G401 (cell line): ENCODE data around the gene SH3D19. TPM values are rescaled to one million over a fixed set of nuclear protein-coding genes. Genes with fewer than 3 reads are reported as not detected.
A peak's percentile ranks its signal among the peaks of the same experiment; 100 is the strongest.
"Not testable (repeated sequence)": the region's sequence is repeated elsewhere in the genome, so short reads cannot be mapped to it uniquely, and the experiment has no call there.

Experiments used
- DNase-seq: peaks from one replicate; pipeline ENCODE4 v3.0.0-alpha.2; 2015; ENCODE audit warnings: low spot score
- in situ Hi-C: cut with HindIII; loops from 2 replicates; pipeline ENCODE4 v1.10.0; 2016; ENCODE audit warnings: low sequenced_read_pairs, mixed read lengths
- total RNA-seq: library from RNA; depleted of rRNA; stranded (reverse); fragments of >200 nt; shearing (Covaris generic); gene quantifications from 2 replicates; pipeline ENCODE4 v1.2.3, GENCODE V29; 2014

SH3D19 gene
- total RNA-seq, 1 experiment from 2014 or later = 23.3 TPM

DNA sequence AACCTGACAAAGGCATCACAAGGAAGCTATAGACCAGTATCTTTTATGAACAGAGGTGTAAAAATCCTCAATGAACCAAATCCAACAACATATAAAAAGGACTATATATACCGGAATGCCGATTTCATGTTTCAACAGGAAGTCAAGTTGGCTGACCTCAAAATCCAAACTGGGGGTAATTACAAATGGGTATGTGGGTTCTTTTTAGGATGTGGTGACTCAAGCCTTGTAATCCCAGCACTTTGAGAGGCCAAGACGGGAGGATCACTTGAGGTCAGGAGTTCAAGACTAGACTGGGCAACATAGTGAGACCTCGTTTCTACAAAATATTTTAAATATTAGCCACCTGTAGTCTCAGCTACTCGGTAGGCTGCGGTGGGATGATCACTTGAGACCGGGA, 38.0 kb downstream of the SH3D19 start:
- DNase-seq = no peak
- in situ Hi-C loops = no loop called here

DNA sequence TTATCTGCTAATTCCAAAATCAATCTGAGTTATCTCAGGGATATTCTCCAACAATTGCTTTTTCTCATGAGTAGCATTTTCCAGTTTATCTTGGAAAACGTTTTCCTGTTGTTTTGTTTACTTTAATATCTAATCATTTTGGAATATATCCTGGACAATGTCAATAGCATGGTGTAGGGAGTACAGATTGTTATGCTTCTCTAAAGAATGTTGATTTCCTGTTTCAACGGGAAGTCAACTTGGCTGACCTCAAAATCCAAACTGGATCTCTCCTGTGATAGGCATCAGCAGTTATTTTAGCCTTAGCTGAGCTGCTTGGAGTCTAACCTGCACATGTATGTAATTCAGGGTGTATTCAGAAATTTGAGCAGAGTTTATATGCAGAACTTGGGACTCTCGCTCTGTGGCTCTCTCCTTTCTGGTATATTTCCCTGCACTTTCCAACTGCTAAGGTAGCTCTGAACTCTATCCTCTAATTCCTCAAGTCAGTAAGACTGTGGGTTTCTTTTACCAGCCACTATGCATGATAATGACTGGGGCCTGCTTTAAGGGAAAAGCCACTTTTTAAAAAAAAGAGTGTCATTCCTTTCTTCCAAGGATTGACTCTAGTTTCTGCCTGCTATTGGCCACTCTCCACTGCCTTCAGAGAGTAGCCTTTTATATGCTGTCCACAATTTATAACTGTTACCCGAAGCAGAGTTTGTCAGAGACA, 40.7 kb downstream of the SH3D19 start:
- in situ Hi-C loops = no loop called here
- DNase-seq = no peak

- in situ Hi-C loops = no loop called here
Observed at GRCh38 chr4:151276787-151277562, 48.4 kb downstream of the SH3D19 start, which contains the start of gene PRSS48. Gene PRSS48 (plus strand): TSS chr4:151277161. CDS start chr4:151277173, 12 bp downstream.

DNA sequence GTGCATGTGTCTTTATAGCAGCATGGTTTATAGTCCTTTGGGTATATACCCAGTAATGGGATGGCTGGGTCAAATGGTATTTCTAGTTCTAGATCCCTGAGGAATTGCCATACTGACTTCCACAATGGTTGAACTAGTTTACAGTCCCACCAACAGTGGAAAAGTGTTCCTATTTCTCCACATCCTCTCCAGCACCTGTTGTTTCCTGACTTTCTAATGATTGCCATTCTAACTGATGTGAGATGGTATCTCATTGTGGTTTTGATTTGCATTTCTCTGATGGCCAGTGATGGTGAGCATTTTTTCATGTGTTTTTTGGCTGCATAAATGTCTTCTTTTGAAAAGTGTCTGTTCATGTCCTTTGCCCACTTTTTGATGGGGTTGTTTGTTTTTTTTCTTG, 56.5 kb downstream of the SH3D19 start:
- DNase-seq = not testable (repeated sequence)

More at GRCh38 chr4:151276787-151277562, 48.4 kb downstream of the SH3D19 start, which contains the start of gene PRSS48:
- DNase-seq = peak; percentile 45

DNA sequence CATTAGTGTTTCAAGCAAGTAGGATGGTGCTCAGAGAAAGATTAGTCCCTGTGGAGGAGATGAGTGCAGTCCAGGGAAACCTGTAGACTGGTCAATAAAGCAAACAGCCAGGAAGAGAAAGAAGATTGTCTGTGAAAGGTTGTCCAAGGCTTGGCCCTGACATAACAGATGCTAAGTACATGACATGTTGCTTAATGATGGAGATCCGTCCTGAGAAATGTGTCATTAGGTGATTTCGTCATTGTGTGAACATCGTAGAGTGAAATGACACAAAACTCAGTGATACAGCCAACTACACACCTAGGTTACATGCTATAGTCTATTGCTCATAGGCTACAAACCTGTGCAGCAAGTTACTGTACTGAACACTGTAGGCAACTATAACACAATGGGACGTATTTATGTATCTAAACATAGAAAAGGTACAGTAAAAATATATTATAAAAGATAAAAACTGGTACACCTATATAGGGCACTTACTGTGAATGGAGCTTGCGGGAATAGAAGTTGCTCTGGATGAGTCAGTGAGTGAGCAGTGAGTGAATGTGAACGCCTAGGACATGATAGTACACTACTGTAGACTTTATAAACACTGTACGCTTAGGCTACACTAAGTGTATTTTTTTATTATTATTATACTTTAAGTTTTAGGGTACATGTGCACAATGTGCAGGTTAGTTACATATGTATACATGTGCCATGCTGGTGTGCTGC, 57.4 kb downstream of the SH3D19 start:
- DNase-seq = no peak
- in situ Hi-C loops = no loop called here

More for the DNA sequence above, 56.5 kb downstream of the SH3D19 start:
- in situ Hi-C loops = not testable (repeated sequence)

GRCh38 chr4:151267104-151267503, 58.3 kb downstream of the SH3D19 start:
- in situ Hi-C loops = no loop called here
- DNase-seq = no peak

- in situ Hi-C loops = no loop called here
- DNase-seq = no peak
Observed at GRCh38 chr4:151266497-151266896, 58.9 kb downstream of the SH3D19 start.

DNA sequence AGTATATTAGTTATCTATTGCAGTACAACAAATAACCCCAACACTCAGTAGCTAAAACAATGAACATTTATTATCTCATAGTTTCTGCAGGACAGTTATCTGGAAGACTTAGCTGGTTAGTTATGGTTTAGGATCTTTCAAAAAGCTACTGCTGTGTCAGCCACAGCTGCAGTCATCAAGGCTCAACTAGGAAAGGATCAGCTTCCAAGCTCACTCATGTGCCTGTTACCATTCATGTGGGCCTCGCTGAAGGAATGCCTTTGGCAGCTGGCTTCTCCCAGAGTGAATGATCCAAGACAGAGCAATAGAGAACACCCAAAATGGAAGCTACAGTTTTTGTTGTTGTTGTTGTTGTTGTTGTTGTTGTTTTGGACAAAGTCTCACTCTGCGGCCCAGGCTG, 62.0 kb downstream of the SH3D19 start:
- DNase-seq = no peak
- in situ Hi-C loops = no loop called here

DNA sequence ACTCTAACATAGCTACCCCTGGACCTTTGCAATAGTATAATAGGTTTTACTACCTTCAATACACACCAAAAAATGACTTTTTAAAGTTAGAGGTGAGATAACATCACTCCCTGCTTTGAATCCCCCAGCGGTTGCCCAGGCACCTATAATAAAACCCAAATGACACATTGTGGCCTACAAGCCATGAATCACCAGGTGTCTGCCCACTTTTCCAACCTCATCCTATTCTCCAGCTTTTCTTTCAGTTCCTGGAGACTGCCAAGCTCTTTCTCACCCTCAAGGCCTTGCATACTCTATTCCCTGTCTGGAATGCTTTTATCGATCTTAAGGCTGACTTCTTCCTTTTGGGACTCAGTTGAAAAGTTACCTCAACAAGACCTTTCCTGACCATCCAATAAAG, 64.9 kb downstream of the SH3D19 start:
- DNase-seq = no peak
- in situ Hi-C loops = no loop called here

- in situ Hi-C loops = no loop called here
- DNase-seq = no peak
Observed at GRCh38 chr4:151259752-151260151, 65.7 kb downstream of the SH3D19 start.

GRCh38 chr4:151257704-151258103, 67.7 kb downstream of the SH3D19 start:
- in situ Hi-C loops = no loop called here
- DNase-seq = no peak

DNA sequence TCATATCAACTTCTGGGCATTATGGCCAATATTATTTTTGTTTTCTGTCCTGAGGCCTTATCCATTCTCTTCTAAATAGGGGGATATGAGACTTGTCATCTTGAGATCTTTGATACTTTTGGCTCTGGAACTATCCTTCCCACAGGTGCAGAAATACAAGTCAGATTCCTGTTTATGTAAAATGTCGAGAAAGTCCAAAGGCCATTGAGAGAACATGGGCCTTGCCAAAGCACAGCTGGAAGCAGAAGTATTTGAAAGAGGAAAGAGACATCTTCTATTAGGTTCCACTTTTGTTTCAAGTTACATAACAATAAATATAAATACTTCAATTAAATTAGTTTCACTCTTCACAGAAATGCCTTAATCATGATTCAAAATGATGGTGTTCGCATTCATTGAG, 69.3 kb downstream of the SH3D19 start:
- in situ Hi-C loops = no loop called here
- DNase-seq = no peak

DNA sequence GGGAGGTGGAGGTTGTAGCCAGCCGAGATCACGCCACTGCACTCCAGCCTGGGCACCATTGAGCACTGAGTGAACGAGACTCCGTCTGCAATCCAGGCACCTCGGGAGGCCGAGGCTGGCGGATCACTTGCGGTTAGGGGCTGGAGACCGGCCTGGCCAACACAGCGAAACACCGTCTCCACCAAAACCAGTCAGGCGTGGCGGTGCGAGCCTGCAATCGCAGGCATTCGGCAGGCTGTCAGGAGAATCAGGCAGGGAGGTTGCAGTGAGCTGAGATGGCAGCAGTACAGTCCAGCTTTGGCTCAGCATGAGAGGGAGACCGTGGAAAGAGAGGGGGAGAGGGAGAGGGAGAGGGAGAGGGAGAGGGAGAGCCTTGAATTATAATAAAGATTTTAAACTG, 69.7 kb downstream of the SH3D19 start:
- in situ Hi-C loops, DNase-seq: not testable (repeated sequence)

GRCh38 chr4:151255226-151255625, 70.2 kb downstream of the SH3D19 start:
- in situ Hi-C loops, DNase-seq: not testable (repeated sequence)

GRCh38 chr4:151251603-151252304, 73.7 kb downstream of the SH3D19 start:
- DNase-seq = no peak
- in situ Hi-C loops = no loop called here

DNA sequence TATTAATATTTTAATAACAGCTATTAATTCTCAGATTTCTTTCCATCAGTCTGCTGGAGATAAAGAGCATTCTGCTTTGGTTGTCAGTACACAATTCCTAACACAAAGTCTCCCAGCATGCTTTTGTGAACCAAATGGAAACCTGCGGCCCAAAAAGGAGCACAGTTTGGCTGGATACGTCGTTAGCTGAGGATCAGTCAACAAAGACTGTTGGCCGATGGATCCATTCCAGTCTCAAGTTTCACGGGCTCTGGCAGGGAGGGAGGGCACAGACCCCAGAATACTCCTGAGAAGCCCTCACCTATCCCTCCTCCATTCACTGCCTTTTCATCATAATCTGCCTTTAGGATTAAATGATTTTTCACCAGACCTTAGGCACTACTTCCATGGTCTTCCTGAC, 74.7 kb downstream of the SH3D19 start:
- in situ Hi-C loops = no loop called here
- no peak for DNase-seq

DNA sequence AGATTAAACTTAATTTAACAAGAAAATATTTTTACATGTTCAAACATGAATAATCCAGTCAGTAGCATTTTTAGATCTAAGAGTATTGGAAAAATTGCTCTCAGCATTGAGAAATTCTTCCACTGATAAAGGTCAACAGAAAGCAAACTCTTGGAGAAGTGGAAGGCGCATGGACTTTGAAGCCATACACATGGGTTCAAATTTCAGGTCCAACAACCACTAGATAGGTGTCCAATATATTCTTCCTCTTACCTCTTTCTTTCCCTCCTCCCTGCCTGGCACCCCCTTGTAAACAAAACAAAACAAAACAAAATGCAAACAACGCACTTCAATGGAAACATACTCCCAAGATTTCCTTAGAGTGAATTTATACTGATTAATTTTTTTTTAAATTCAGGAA, 76.9 kb downstream of the SH3D19 start:
- DNase-seq = no peak
- in situ Hi-C loops = no loop called here

- in situ Hi-C loops = no loop called here
- no peak for DNase-seq
Observed at GRCh38 chr4:151247395-151247794, 78.0 kb downstream of the SH3D19 start.

DNA sequence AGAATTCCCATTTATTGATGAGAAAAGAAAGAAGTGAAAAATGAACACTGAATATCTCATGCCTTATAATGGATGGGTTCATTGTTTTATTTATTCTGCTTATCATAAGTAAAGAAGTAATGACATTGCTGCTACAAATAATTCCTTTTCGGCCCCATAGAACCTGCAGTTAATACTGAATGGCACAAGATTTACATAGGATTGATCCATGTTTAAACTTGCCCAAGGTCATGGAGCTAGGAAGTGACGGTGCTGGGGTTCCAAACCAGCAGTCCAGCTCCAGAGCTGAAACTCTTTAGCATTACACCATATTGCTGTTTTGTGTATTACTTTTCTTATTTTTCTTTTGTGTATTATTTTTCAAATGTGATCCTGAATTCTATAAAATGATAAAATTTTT, 78.7 kb downstream of the SH3D19 start:
- DNase-seq = no peak
- in situ Hi-C loops = no loop called here
